ENCODE measurements around the gene GALK2. TPM values are rescaled to one million over a fixed set of nuclear protein-coding genes. Genes with fewer than 3 reads are reported as not detected.
A peak's percentile ranks its signal among the peaks of the same experiment; 100 is the strongest.

GALK2 gene
- total RNA-seq, 4 donors from 2014 or later, result 34.5 to 56.6 (median 47.4) TPM

- Histone ChIP-seq H3K4me3 (no peak overlapping the region), H3K9me3 (no peaks in the 10 kb centered on the region), H3K4me1 (no peaks in the 10 kb centered on the region), H3K27me3 (no peaks in the 10 kb centered on the region), H3K27ac (no peak overlapping the region), H3K36me3 (peaks cover 2 to 77% (median 5%) of the 10 kb centered on the region in 3 donors)
- no peak for DNase-seq (ENCODE audit: low spot score in 2 of 2)
- 77 to 84% methylated on average over 3 of the region's 3 CpGs for WGBS, 2 donors
- TF ChIP-seq POLR2A (IDR thresholded peaks at IDR 0.05) (no peak), CTCF (IDR thresholded peaks at IDR 0.05) (no peak), EP300 (IDR thresholded peaks at IDR 0.05) (no peak)
Observed at GRCh38 chr15:49131403-49131802, 38.6 kb upstream of the GALK2 start.

GRCh38 chr15:49134683-49135341 lies 35.2 kb upstream of the GALK2 start:
- TF ChIP-seq POLR2A (IDR thresholded peaks at IDR 0.05) (no peak), CTCF (IDR thresholded peaks at IDR 0.05) (no peak), EP300 (IDR thresholded peaks at IDR 0.05) (no peak)
- Histone ChIP-seq H3K4me1 (peaks cover 0 to 19% (median 0%) of the 10 kb centered on the region in 4 donors), H3K27ac (peak overlapping the region in 1 of 4 donors; percentile 18), H3K27me3 (no peaks in the 10 kb centered on the region), H3K36me3 (peaks cover 0 to 66% (median 2%) of the 10 kb centered on the region in 3 donors), H3K9me3 (no peaks in the 10 kb centered on the region), H3K4me3 (no peak overlapping the region)
- DNase-seq (ENCODE audit: low spot score in 2 of 2), result no peak
- WGBS, 2 donors, result 54 to 59% methylated on average over 5 of the region's 5 CpGs

GRCh38 chr15:49135342-49135857 lies 34.6 kb upstream of the GALK2 start:
- Histone ChIP-seq H3K4me3 (no peak overlapping the region), H3K4me1 (peaks cover 0 to 20% (median 0%) of the 10 kb centered on the region in 4 donors), H3K27ac (peak overlapping the region in 1 of 4 donors; percentile 18), H3K9me3 (no peaks in the 10 kb centered on the region), H3K36me3 (peaks cover 0 to 68% (median 2%) of the 10 kb centered on the region in 3 donors), H3K27me3 (no peaks in the 10 kb centered on the region)
- 69 to 70% methylated on average over 2 of the region's 2 CpGs for WGBS, 2 donors
- no peak for DNase-seq (ENCODE audit: low spot score in 2 of 2)
- TF ChIP-seq EP300 (IDR thresholded peaks at IDR 0.05), result no peak
- TF ChIP-seq POLR2A (IDR thresholded peaks at IDR 0.05), result no peak
- TF ChIP-seq CTCF (IDR thresholded peaks at IDR 0.05), result no peak

GRCh38 chr15:49135911-49136310 lies 34.1 kb upstream of the GALK2 start:
- no peak for DNase-seq (ENCODE audit: low spot score in 2 of 2)
- TF ChIP-seq POLR2A (IDR thresholded peaks at IDR 0.05) (no peak), CTCF (IDR thresholded peaks at IDR 0.05) (no peak), EP300 (IDR thresholded peaks at IDR 0.05) (no peak)
- Histone ChIP-seq H3K4me3 (no peak overlapping the region), H3K9me3 (no peaks in the 10 kb centered on the region), H3K4me1 (peaks cover 0 to 20% (median 0%) of the 10 kb centered on the region in 4 donors), H3K27ac (no peak overlapping the region), H3K27me3 (no peaks in the 10 kb centered on the region), H3K36me3 (peaks cover 2 to 68% (median 2%) of the 10 kb centered on the region in 3 donors)
- 89% methylated on average over 3 of the region's 3 CpGs for WGBS, 2 donors

GRCh38 chr15:49137861-49138260 lies 32.2 kb upstream of the GALK2 start:
- Histone ChIP-seq H3K4me1 (peaks cover 0 to 21% (median 0%) of the 10 kb centered on the region in 4 donors), H3K27me3 (no peaks in the 10 kb centered on the region), H3K27ac (peak overlapping the region in 2 of 4 donors; percentile 61 to 75), H3K9me3 (no peaks in the 10 kb centered on the region), H3K36me3 (peaks cover 2 to 86% (median 7%) of the 10 kb centered on the region in 3 donors), H3K4me3 (no peak overlapping the region)
- DNase-seq (ENCODE audit: low spot score in 2 of 2), result no peak
- TF ChIP-seq EP300 (IDR thresholded peaks at IDR 0.05) (no peak), CTCF (IDR thresholded peaks at IDR 0.05) (no peak)
- 51 to 60% methylated on average over 2 of the region's 2 CpGs for WGBS, 2 donors

Measured in tibial nerve (tissue), 4 donors.